ENCODE data around the gene LRP6. TPM values are rescaled to one million over a fixed set of nuclear protein-coding genes. Genes with fewer than 3 reads are reported as not detected.
"Not testable (repeated sequence)": the region's sequence is repeated elsewhere in the genome, so short reads cannot be mapped to it uniquely, and the experiment has no call there.

LRP6 gene
- polyA plus RNA-seq, 1 donor, result 25.2 TPM

- Histone ChIP-seq H3K27me3 (ENCODE audit: control insufficient read depth, insufficient read depth, low read length) (no peaks in the 10 kb centered on the region), H3K36me3 (ENCODE audit: control insufficient read depth, insufficient read depth, low read length) (peaks cover 51% of the 10 kb centered on the region), H3K4me3 (ENCODE audit: low read length) (no peak overlapping the region), H3K27ac (ENCODE audit: low read length) (no peak overlapping the region), H3K4me1 (ENCODE audit: control insufficient read depth, insufficient read depth, low read length) (no peaks in the 10 kb centered on the region), H3K9me3 (ENCODE audit: control insufficient read depth, low read depth, low read length) (no peaks in the 10 kb centered on the region)
- WGBS (ENCODE audit: insufficient coverage, low lambda C conversion rate), result 86% methylated on average over 2 of the region's 2 CpGs
- DNase-seq, result no peak
Measured at GRCh38 chr12:12127304-12127703, 139.5 kb downstream of the LRP6 start.

DNA sequence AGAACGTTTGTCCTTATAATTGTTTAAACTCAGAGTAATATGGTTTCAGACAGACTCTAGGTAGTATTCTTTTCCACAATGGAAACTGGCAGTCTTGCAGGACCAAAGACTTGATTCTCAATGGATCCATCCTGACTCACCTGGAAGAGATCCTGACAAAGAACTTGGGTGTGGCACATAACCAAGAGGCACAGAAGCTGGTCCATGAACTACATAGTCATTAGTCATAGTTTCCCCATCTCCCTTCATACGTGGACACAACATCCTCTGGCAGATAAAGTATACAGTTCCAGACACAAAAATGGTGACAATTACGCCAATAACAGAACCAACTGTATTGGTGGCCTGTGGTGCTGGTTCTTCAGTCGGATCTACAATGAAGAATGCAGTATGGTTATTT is 140.3 kb downstream of the LRP6 start:
- H3K4me1 ChIP-seq (ENCODE audit: control insufficient read depth, insufficient read depth, low read length), result no peaks in the 10 kb centered on the region
- H3K27me3 ChIP-seq (ENCODE audit: control insufficient read depth, insufficient read depth, low read length), result no peaks in the 10 kb centered on the region

DNA sequence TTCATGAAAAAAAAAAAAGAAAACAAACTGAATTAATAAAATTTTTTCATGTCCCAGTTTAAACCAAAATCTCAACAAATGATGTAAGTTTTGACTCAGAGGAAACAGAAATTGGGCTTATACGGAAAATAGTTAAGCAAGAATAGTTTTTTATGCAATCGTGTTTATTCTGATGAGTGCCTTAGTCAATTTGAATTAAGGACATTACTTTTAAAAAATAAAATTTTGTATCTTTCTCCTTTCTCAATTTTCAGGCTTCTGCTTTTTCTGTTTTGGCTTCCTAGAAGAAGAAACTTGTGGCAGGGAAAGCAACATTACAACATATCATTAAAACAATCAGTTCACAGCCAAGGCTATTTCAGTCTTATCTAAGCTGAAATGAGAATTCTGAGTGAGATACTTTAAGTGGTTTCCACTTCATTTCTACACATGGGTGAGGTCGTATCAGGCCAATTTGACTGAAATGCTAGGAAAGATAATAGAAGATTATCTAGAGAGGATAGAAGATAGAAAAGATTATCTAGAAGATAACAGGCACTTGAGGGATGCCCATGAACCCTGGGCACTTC is 143.7 kb downstream of the LRP6 start:
- Histone ChIP-seq H3K27me3 (ENCODE audit: control insufficient read depth, insufficient read depth, low read length) (no peaks in the 10 kb centered on the region), H3K9me3 (ENCODE audit: control insufficient read depth, low read depth, low read length) (no peaks in the 10 kb centered on the region), H3K27ac (ENCODE audit: low read length) (no peak overlapping the region), H3K36me3 (ENCODE audit: control insufficient read depth, insufficient read depth, low read length) (peaks cover 49% of the 10 kb centered on the region), H3K4me3 (ENCODE audit: low read length) (no peak overlapping the region), H3K4me1 (ENCODE audit: control insufficient read depth, insufficient read depth, low read length) (no peaks in the 10 kb centered on the region)
- WGBS (ENCODE audit: insufficient coverage, low lambda C conversion rate), result 100% methylated on average over 1 of the region's 3 CpGs
- DNase-seq, result no peak

More for the DNA sequence above, 140.3 kb downstream of the LRP6 start:
- Histone ChIP-seq H3K27ac (ENCODE audit: low read length) (no peak overlapping the region), H3K36me3 (ENCODE audit: control insufficient read depth, insufficient read depth, low read length) (peaks cover 52% of the 10 kb centered on the region), H3K4me3 (ENCODE audit: low read length) (no peak overlapping the region), H3K9me3 (ENCODE audit: control insufficient read depth, low read depth, low read length) (no peaks in the 10 kb centered on the region)
- no peak for DNase-seq
- 83% methylated on average over 1 of the region's 4 CpGs for WGBS (ENCODE audit: insufficient coverage, low lambda C conversion rate)

DNA sequence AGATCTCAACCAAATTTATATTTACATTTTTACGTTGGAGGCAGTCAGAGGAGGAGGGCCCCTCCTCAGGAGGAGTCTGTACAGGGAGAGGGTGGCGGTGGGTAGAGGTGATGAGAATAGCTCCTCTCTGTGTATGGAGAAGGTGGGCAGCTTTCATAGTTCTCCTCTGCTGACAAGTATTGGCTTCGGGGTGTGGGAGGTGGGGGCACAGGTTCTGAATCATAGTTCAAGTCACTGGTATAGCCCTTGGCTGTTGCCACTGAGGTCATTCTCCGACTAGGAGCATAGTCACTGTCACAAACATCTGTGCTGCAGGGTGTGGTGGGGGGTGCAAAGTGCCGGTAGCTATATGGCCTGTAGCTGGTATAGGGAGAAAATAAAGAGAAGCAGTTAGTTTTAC is 145.8 kb downstream of the LRP6 start:
- no peaks in the 10 kb centered on the region for H3K9me3 ChIP-seq (ENCODE audit: control insufficient read depth, low read depth, low read length)
- no peaks in the 10 kb centered on the region for H3K4me1 ChIP-seq (ENCODE audit: control insufficient read depth, insufficient read depth, low read length)
- DNase-seq, result no peak
- no peak overlapping the region for H3K4me3 ChIP-seq (ENCODE audit: low read length)
- no peak overlapping the region for H3K27ac ChIP-seq (ENCODE audit: low read length)
- peaks cover 41% of the 10 kb centered on the region for H3K36me3 ChIP-seq (ENCODE audit: control insufficient read depth, insufficient read depth, low read length)
- no peaks in the 10 kb centered on the region for H3K27me3 ChIP-seq (ENCODE audit: control insufficient read depth, insufficient read depth, low read length)
- WGBS (ENCODE audit: insufficient coverage, low lambda C conversion rate), result no CpG with 5 or more reads among the region's 5 CpGs

DNA sequence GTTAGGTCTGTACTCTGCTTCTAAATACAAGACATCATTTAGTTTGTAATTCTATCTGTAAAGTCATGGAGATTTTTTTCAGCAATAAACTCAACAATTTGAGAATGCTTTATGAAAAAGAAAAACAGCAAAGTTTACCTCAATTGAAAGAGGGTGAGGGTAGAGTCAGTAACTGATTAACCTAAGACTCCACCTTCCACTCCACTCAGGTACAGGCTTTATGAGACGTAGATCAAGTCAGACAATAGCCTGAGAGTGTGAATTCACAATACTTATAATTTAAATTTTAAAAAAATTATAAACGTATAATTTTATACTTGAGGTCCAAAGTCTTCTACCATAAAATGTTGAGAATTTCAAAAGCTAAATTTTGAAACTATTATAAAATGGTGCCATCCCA is 150.2 kb downstream of the LRP6 start:
- no peak overlapping the region for H3K4me3 ChIP-seq (ENCODE audit: low read length)
- no peak for DNase-seq
- H3K27ac ChIP-seq (ENCODE audit: low read length), result no peak overlapping the region
- no peaks in the 10 kb centered on the region for H3K27me3 ChIP-seq (ENCODE audit: control insufficient read depth, insufficient read depth, low read length)
- WGBS (ENCODE audit: insufficient coverage, low lambda C conversion rate), result 50% methylated on average over 1 of the region's 2 CpGs
- H3K4me1 ChIP-seq (ENCODE audit: control insufficient read depth, insufficient read depth, low read length), result no peaks in the 10 kb centered on the region
- H3K36me3 ChIP-seq (ENCODE audit: control insufficient read depth, insufficient read depth, low read length), result peaks cover 13% of the 10 kb centered on the region
- H3K9me3 ChIP-seq (ENCODE audit: control insufficient read depth, low read depth, low read length), result no peaks in the 10 kb centered on the region

GRCh38 chr12:12115514-12115913 is 151.3 kb downstream of the LRP6 start:
- Histone ChIP-seq H3K4me1 (ENCODE audit: control insufficient read depth, insufficient read depth, low read length) (no peaks in the 10 kb centered on the region), H3K9me3 (ENCODE audit: control insufficient read depth, low read depth, low read length) (peaks cover 4% of the 10 kb centered on the region), H3K27ac (ENCODE audit: low read length) (no peak overlapping the region), H3K4me3 (ENCODE audit: low read length) (no peak overlapping the region), H3K36me3 (ENCODE audit: control insufficient read depth, insufficient read depth, low read length) (peaks cover 6% of the 10 kb centered on the region), H3K27me3 (ENCODE audit: control insufficient read depth, insufficient read depth, low read length) (no peaks in the 10 kb centered on the region)
- DNase-seq, result no peak
- no CpG with 5 or more reads among the region's 4 CpGs for WGBS (ENCODE audit: insufficient coverage, low lambda C conversion rate)

DNA sequence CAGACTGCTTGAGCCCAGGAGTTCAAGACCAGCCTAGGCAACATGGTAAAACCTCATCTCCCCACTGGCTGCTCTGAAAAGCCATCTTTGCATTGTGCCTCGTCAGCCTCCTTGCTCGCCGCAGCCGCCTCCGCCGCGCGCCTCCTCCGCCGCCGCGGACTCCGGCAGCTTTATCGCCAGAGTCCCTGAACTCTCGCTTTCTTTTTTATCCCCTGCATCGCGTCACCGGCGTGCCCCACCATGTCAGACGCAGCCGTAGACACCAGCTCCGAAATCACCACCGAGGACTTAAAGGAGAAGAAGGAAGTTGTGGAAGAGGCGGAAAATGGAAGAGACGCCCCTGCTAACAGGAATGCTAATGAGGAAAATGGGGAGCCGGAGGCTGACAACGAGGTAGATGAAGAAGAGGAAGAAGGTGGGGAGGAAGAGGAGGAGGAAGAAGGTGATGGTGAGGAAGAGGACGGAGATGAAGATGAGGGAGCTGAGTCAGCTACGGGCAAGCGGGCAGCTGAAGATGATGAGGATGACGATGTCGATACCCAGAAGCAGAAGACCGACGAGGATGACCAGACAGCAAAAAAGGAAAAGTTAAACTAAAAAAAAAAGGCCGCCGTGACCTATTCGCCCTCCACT is 155.8 kb downstream of the LRP6 start:
- not testable (repeated sequence) for H3K4me1 ChIP-seq (ENCODE audit: control insufficient read depth, insufficient read depth, low read length); H3K4me3 ChIP-seq (ENCODE audit: low read length); H3K36me3 ChIP-seq (ENCODE audit: control insufficient read depth, insufficient read depth, low read length); DNase-seq; H3K27ac ChIP-seq (ENCODE audit: low read length); H3K27me3 ChIP-seq (ENCODE audit: control insufficient read depth, insufficient read depth, low read length)
- 95% methylated on average over 9 of the region's 37 CpGs for WGBS (ENCODE audit: insufficient coverage, low lambda C conversion rate)
- peaks cover 18% of the 10 kb centered on the region for H3K9me3 ChIP-seq (ENCODE audit: control insufficient read depth, low read depth, low read length)

DNA sequence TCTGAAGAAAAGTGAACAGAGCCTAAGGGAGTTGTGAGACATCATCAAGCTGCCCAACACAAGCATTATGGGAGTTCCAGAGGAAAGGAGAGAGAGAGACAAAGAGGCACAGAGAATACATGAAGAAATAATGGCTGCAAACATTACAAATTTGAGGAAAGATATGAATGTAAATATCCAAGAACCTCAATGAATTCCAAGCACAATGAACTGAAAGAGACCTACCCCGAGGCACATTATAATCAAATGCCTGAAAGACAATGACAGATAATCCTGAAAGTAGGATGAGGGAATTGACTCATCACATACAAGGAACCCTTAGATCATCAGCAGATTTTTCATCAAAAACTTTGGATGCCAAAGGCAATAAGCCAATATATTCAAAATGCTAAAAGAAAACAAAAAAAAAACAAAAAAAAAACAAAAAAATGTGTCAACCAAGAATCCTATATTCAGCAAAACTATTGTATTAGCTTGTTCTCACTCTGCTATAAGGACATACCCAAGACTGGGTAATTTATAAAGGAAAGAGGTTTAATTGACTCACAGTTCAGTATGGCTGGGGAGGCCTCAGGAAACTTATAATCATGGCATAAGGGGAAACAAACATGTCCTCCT is 158.3 kb downstream of the LRP6 start:
- Histone ChIP-seq H3K9me3 (ENCODE audit: control insufficient read depth, low read depth, low read length) (peaks cover 21% of the 10 kb centered on the region), H3K36me3 (ENCODE audit: control insufficient read depth, insufficient read depth, low read length) (peaks cover 5% of the 10 kb centered on the region), H3K4me3 (ENCODE audit: low read length) (no peak overlapping the region), H3K4me1 (ENCODE audit: control insufficient read depth, insufficient read depth, low read length) (no peaks in the 10 kb centered on the region), H3K27me3 (ENCODE audit: control insufficient read depth, insufficient read depth, low read length) (no peaks in the 10 kb centered on the region), H3K27ac (ENCODE audit: low read length) (no peak overlapping the region)
- no peak for DNase-seq
- WGBS (ENCODE audit: insufficient coverage, low lambda C conversion rate), result 100% methylated on average over 1 of the region's 1 CpG

GRCh38 chr12:12107678-12108077 is 159.2 kb downstream of the LRP6 start:
- no peak overlapping the region for H3K4me3 ChIP-seq (ENCODE audit: low read length)
- 67% methylated on average over 1 of the region's 6 CpGs for WGBS (ENCODE audit: insufficient coverage, low lambda C conversion rate)
- no peaks in the 10 kb centered on the region for H3K27me3 ChIP-seq (ENCODE audit: control insufficient read depth, insufficient read depth, low read length)
- no peaks in the 10 kb centered on the region for H3K4me1 ChIP-seq (ENCODE audit: control insufficient read depth, insufficient read depth, low read length)
- H3K27ac ChIP-seq (ENCODE audit: low read length), result no peak overlapping the region
- DNase-seq, result no peak
- peaks cover 22% of the 10 kb centered on the region for H3K9me3 ChIP-seq (ENCODE audit: control insufficient read depth, low read depth, low read length)
- peaks cover 5% of the 10 kb centered on the region for H3K36me3 ChIP-seq (ENCODE audit: control insufficient read depth, insufficient read depth, low read length)

DNA sequence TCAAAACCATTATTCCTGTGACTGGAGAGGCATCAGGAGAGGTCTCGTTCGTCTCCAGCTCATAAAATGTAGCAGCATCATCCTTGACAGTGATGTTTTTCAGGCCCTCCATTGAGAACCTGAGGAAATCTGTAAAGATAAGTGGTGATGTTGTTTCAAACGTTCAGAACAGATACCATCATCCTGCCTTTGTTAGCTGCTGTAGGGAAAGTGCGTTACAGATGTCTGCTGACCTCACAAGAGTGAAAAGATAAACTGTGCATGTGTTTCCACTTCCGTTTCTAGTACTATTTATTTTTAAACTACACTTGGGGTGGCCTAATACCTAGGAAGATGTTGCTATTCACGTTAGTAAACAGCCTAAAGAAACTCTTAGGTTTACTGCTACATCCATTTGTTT is 167.7 kb downstream of the LRP6 start:
- Histone ChIP-seq H3K27me3 (ENCODE audit: control insufficient read depth, insufficient read depth, low read length) (no peaks in the 10 kb centered on the region), H3K36me3 (ENCODE audit: control insufficient read depth, insufficient read depth, low read length) (peaks cover 26% of the 10 kb centered on the region), H3K9me3 (ENCODE audit: control insufficient read depth, low read depth, low read length) (peaks cover 4% of the 10 kb centered on the region), H3K27ac (ENCODE audit: low read length) (no peak overlapping the region), H3K4me1 (ENCODE audit: control insufficient read depth, insufficient read depth, low read length) (no peaks in the 10 kb centered on the region), H3K4me3 (ENCODE audit: low read length) (no peak overlapping the region)
- no CpG with 5 or more reads among the region's 6 CpGs for WGBS (ENCODE audit: insufficient coverage, low lambda C conversion rate)
- DNase-seq, result no peak

- no CpG with 5 or more reads among the region's 3 CpGs for WGBS (ENCODE audit: insufficient coverage, low lambda C conversion rate)
- no peak overlapping the region for H3K4me3 ChIP-seq (ENCODE audit: low read length)
- H3K9me3 ChIP-seq (ENCODE audit: control insufficient read depth, low read depth, low read length), result peaks cover 2% of the 10 kb centered on the region
- no peak for DNase-seq
- no peaks in the 10 kb centered on the region for H3K27me3 ChIP-seq (ENCODE audit: control insufficient read depth, insufficient read depth, low read length)
- H3K27ac ChIP-seq (ENCODE audit: low read length), result no peak overlapping the region
- no peaks in the 10 kb centered on the region for H3K4me1 ChIP-seq (ENCODE audit: control insufficient read depth, insufficient read depth, low read length)
- peaks cover 24% of the 10 kb centered on the region for H3K36me3 ChIP-seq (ENCODE audit: control insufficient read depth, insufficient read depth, low read length)
Measured at GRCh38 chr12:12098691-12099015, 168.2 kb downstream of the LRP6 start.
